Measurements from ENCODE around the gene TTLL10.
A peak's percentile ranks its signal among the peaks of the same experiment; 100 is the strongest.

The TTLL10 gene

GRCh38 chr1:1226566-1227362 is 53.1 kb downstream of the TTLL10 start:
- DNase-seq = no peak

DNA sequence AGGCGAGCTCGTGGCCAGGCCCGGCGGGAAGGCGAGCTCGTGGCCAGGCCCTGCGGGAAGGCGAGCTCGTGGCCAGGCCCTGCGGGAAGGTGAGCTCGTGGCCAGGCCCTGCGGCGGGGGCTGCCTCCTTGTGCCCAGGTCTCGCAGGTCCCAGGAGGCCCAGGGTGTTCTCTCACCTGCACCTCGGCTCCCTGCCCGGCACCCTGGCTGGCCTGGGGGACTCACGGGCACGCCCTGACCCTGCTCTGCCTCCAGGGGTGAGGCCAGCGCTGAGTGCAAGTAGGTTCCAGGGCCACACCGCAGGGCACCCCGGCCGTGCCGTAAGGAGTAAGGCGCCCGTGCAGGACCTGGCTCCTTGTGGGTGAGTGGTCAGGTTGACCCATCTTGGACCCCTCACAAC is 53.7 kb downstream of the TTLL10 start:
- DNase-seq = no peak

DNA sequence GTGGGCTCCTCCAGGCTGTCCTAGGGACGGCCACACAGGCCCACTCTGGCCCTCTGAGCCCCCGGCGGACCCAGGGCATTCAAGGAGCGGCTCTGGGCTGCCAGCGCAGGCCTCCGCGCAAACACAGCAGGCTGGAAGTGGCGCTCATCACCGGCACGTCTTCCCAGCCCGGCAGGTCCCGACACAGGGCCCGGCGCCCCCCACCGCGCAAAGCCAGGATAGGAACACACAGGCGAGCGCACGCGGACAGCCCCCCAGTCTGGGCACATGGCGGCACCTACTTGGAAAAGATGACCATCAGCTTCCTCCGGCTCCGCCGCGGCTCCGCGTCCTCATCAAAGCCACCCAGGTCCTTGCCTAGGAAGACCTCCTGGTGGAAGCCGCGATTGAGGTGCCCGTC is 54.5 kb downstream of the TTLL10 start:
- DNase-seq = no peak

GRCh38 chr1:1228596-1229321 is 55.1 kb downstream of the TTLL10 start:
- no peak for DNase-seq

GRCh38 chr1:1229770-1230169 is 56.1 kb downstream of the TTLL10 start:
- DNase-seq = no peak

DNA sequence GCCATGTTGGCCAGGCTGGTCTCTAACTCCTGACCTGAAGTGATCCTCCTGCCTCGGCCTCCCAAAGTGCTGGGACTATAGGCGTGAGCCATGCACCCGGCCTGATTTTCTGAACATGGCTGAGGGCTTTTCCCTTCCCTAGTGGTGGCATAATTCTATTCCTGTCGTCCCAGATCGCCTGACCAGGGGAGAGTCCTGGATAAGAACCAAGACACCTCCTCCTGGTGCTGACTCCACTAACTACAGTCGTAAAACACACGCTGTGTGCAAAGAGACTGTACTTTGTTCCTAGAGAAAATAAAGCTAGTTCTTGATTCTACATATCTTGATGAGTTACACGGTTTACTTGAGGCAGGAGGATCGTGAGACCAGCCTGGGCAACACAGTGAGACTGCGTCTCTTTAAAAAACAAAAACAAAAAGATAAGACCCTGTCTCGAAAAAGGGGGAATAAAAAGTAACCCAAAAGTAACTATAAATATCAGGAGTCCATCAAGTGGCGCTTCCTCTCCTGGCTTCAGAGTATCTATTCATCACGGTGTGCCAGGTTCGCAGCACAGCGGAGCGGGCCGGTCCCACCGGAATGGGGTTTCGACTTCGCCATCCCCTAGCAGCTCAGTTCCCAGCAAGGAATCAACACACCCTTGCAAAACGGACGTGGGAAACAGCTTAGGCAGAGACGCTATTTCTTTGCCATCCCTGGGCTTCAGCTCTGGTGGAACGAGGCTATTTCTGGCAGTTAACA is 57.1 kb downstream of the TTLL10 start:
- DNase-seq = no peak

DNA sequence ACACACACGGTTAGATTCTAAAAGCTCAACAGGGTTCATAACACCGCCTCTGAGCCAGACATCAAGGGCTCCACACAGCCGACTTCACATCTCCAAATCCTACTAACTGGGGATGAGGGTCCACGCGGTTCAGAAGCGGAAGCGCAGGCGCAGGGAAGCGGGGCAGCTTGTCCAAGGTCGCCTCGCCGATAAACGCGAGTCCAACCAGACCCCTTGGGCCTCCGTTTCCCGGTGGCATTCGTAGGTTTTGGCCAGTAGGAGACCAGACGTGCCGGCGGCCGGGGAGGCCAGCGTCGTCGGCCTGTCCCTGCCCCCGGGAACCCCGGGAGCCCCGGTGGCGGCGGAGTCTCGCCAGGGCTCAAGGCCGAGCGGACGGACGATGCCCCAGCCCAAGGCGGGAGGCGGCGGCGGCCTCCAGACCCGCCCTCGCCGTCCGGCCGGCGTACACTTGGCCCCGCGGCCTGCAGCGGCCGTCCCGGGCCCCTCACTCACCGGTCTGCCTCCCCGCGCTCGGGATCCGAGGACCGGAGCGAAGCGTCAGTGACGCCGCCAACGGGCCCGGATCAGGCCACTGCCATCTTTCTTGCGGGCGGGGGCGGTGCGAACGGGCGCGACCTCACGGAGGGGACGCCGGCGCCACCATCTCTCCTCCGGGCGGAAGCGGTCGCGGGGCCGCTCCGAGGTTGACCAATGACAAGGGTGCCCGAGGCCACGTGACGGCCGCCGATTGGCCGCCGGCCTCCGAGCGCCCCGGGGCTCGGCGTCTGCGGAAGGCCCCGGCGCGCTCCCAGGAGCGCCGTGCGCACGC is 57.9 kb downstream of the TTLL10 start, which contains the start of gene SDF4:
Gene SDF4 (minus strand): TSS at position 602 of the 808 bp plus-strand sequence. CDS start 3,229 bp downstream, outside the sequence.
- DNase-seq = peak; percentile 89 to 95

DNA sequence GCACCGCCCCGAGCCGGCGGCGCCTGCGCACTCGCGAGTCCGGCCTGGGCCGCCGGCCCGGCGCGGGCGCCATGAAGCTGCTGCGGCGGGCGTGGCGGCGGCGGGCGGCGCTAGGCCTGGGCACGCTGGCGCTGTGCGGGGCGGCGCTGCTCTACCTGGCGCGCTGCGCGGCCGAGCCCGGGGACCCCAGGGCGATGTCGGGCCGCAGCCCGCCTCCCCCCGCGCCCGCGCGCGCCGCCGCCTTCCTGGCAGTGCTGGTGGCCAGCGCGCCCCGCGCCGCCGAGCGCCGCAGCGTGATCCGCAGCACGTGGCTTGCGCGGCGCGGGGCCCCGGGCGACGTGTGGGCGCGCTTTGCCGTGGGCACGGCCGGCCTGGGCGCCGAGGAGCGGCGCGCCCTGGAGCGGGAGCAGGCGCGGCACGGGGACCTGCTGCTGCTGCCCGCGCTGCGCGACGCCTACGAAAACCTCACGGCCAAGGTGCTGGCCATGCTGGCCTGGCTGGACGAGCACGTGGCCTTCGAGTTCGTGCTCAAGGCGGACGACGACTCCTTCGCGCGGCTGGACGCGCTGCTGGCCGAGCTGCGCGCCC is 58.6 kb downstream of the TTLL10 start, which contains the start of gene B3GALT6:
Gene B3GALT6 (plus strand): TSS at position 30 of the 588 bp plus-strand sequence. CDS start 42 bp downstream, at position 72.
- peak in 1 of 2 donors; percentile 67 for DNase-seq

GRCh38 chr1:1232796-1233566 is 59.3 kb downstream of the TTLL10 start:
- no peak for DNase-seq

DNA sequence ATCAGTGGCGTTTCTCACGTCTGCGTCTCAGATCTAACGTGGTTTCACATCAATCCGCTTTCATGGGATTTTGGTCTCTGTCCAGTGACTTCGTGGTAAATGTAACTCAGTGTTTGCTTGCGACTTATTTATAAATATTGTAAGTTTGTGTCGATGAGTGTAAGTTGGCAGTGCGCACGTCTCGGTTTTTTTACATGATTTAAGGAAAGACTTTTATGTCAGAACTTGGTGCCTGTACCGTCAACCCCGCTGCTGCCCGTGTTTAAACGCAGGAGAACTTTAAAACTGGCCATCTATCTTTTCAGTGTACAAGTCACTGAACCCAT is 59.9 kb downstream of the TTLL10 start:
- DNase-seq = no peak

GRCh38 chr1:1234180-1234808 is 60.6 kb downstream of the TTLL10 start:
- no peak for DNase-seq

DNA sequence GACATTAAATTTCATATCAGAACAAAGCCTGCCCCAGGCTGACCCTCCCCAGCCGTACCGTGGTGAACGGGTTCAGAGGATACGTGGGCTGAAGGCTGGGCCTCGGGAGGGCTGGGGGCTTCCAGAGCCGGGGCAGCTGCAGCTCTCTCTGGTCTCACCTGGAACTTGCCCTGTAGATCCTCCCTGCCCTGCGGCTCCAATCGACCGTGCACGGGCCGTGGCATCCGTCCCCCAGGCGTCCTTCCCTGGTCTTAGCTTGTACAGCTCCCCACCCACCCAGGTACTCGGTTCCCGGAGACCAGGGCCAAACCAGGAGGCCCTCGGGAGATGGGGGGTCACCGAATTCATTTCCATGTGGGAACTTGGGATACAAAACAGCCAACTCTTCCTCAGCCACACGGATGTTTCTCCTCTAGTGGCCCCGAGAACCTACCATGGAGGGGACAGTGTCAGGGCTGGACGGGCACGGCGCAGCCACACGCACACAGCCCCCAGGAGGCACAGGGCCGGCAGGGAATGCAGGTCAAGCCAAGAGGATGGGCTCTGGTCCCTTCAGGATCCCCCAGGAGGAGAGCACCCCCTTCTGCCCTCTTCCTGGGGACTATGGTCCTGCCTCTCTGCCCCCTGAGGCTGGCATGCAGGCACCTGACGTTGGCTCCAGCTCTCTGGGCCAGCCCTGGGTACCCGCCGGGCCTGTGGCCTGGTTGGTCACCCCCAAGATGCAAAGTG is 61.5 kb downstream of the TTLL10 start:
- DNase-seq = no peak

GRCh38 chr1:1236176-1236763 is 62.6 kb downstream of the TTLL10 start:
- DNase-seq = no peak

DNA sequence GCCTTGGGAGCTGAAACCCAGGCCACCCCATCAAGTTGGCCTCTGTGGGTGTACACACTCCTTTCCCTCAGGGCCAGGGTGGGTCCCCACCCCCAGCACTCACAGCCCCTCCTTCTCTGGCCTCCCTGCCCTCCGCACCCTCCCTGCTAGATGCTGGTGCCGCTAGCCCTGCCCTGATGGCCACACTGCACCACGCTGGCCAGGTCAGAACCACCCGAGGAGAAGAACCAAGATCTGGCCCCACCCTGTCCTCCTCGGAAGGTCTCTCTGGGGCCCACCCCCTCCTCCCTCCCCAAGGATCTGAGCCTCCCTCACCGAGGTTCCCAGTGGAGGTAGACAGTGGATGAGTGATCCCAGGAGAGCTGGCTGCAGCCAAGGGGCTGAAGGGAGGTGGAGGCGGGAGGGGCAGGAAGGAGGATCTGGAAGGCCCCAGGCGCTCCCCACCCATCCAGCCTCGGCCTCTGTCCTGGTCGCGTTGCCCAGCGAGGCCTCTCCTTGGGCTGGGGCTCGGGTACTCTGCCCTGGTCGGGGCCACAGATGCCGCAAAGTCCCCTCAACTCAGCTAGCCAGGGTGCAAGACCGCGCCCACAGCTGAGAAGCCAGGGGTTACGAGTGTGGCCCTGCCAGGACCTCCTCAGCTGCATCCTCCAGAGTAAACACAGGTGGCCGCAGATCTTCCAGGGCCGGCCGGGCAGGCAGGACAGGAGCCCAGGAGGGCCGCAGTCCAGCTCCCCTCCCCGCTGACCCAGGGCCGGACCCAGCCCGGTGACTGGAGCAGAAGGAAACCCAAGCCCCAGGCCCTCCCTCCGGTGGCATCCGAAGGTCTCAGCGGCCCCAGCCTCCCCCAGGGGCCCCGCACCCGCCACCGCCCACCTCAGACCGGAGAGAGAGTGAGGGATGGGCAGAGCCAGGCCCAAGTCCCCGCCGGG is 63.5 kb downstream of the TTLL10 start:
- DNase-seq = no peak

DNA sequence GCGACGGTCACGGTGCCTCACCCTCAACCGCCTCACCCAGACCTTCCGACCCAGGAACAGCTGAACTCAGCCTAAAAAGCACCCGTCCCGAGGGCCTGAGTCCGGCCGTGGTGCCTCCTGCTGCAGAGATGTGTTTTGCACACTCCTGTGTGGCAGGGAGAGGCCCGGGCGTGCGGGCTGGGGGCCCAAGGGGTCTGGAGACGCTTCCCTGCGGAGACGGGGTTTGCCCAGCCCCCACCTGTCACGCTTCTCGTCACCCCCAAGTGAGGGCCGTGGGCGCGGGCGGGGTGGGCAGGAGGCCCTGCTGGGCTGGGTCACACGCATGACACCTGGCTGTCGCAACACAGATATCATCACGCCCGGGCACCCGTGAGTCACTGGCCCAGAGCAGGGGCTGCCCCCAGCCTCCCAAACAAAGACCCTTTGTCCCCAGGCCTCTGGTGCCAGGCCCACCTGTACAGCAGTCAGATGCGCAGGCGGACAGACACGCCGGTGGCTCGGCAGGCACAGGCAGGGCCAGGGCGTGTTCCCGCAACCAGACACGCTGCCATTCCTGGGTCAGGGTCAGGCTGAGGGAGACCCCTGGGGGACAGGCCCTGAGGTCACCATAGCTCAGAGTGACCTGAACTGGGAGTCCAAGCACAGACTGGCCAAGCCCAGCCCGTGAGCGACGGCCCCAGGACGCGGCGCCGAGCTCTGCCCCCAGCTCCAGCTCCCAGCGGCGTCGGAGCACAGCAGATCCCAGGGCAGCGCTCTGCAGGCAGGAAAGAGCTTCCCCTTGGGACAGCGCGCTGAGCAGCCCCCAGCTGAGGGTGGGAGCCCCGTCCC is 64.4 kb downstream of the TTLL10 start:
- DNase-seq = no peak

GRCh38 chr1:1238702-1239178 is 65.1 kb downstream of the TTLL10 start:
- DNase-seq = no peak

DNA sequence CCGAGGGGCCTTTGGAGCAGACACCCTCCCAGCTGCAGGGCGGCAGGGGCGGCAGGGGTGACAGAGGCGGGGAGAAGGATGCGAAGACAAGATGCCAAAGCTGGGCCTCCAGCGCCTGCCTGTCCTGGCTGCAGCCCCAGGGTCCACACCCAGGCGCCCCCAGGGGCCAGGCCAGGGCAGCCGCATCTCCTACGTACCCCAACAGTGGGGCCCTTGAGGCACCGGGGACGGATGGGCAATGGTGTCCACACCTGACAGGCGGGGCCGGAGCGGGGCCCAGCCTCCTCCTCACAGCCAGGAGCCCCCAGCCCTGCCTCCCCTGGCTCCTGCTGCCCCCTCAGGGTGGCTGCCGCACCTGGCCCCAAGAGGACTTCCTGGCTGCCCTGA is 65.5 kb downstream of the TTLL10 start:
- DNase-seq = no peak
